ENCODE measurements around the gene C3orf49. TPM values are rescaled to one million over a fixed set of nuclear protein-coding genes. Genes with fewer than 3 reads are reported as not detected.

Gene C3orf49, protein sequence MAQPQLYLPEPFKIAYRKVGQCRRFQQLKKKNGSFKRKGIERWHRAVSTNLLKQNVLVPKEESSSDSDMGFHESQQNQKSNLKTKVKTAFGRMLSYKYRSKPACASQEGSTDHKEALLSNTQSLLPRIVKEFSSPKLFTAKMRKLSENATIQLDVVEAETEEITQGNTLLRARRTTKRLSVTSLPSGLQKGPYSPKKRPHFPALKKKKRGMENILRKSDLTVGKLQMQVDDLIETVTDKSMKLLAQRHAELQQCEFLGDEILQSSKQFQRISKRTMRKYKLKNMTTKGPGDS
- not detected for total RNA-seq

DNA sequence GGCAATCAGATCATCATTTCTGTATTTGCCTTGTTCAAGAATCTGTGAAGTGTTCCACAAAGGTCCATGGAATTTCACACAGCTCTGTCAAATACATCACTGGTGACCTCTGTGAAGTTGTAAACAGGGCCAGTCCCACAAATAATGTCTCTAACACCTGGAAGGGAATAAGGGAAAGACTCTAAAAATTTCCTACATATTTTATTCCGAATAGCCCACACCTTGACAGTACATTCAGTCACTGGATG is at the start of gene C3orf49:
Gene C3orf49, plus strand, starts transcription at position 149 of the 248 bp plus-strand sequence. CDS start 173 bp downstream, outside the sequence.
- Histone ChIP-seq H3K9ac (ENCODE audit: low read depth in 1 of 3, low read length in 3 of 3) (no peak within 1 kb of the TSS), H3K36me3 (ENCODE audit: control insufficient read depth in 3 of 3, insufficient read depth in 3 of 3, low read length in 3 of 3) (no peaks in the 10 kb centered on the region), H3K27ac (ENCODE audit: low read depth, low read length) (no peak within 1 kb of the TSS), H3K9me3 (ENCODE audit: control insufficient read depth in 3 of 3, low read length in 3 of 3) (no peaks in the 10 kb centered on the region), H3K4me1 (ENCODE audit: control insufficient read depth in 3 of 3, insufficient read depth in 3 of 3, low read length in 3 of 3) (no peaks in the 10 kb centered on the region), H3K4me3 (ENCODE audit: low read length in 3 of 3) (no peak within 1 kb of the TSS), H3K27me3 (ENCODE audit: control insufficient read depth in 3 of 3, insufficient read depth in 3 of 3, low read length in 3 of 3) (no peaks in the 10 kb centered on the region)

DNA sequence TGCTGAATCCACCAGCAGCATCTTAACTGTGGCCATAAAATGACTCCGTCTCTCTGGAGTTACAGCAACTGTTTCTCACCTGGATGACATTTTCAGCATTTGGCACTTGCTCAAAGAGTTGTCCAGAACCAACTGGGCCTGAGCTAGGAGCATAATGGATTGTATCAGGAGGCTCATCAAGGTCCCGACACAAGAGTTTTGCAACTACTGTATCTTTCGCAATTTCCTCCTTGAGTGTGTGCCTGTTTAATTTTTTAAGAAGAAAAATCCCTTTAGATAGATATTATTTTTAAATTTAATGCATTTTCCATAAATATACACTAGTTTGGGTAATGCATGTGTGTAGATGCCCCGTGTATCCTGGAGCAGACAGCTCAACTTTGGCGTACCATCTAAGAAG is 44.3 kb upstream of the C3orf49 start:
- Histone ChIP-seq H3K27me3 (ENCODE audit: control insufficient read depth in 3 of 3, insufficient read depth in 3 of 3, low read length in 3 of 3) (no peaks in the 10 kb centered on the region), H3K36me3 (ENCODE audit: control insufficient read depth in 3 of 3, insufficient read depth in 3 of 3, low read length in 3 of 3) (no peaks in the 10 kb centered on the region), H3K27ac (ENCODE audit: low read depth, low read length) (no peak overlapping the region), H3K9ac (ENCODE audit: low read depth in 1 of 3, low read length in 3 of 3) (no peak overlapping the region), H3K4me1 (ENCODE audit: control insufficient read depth in 3 of 3, insufficient read depth in 3 of 3, low read length in 3 of 3) (no peaks in the 10 kb centered on the region), H3K4me3 (ENCODE audit: low read length in 3 of 3) (no peak overlapping the region), H3K9me3 (ENCODE audit: control insufficient read depth in 3 of 3, low read length in 3 of 3) (peaks cover 0 to 3% (median 0%) of the 10 kb centered on the region in 3 donors)

DNA sequence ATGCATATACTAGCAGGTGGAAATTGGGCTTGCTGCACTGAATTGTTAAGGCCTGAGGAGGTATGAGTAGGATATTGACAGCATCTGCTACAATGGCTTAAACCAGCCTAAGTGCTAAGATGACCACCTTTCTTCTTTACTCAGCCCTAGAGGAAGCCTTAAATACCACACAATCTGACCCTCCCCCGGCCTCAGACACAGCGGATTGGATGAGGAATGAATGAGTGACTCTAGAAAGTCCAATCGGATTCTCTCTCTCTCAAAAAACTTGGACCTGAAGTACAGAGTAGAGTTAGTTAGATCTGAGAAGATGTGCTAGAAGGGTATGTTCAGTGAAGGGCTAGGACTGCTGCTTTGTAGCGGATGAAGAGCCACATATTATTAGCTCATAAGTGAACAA is 39.9 kb upstream of the C3orf49 start:
- Histone ChIP-seq H3K27me3 (ENCODE audit: control insufficient read depth in 3 of 3, insufficient read depth in 3 of 3, low read length in 3 of 3) (no peaks in the 10 kb centered on the region), H3K4me1 (ENCODE audit: control insufficient read depth in 3 of 3, insufficient read depth in 3 of 3, low read length in 3 of 3) (no peaks in the 10 kb centered on the region), H3K36me3 (ENCODE audit: control insufficient read depth in 3 of 3, insufficient read depth in 3 of 3, low read length in 3 of 3) (no peaks in the 10 kb centered on the region), H3K4me3 (ENCODE audit: low read length in 3 of 3) (no peak overlapping the region), H3K9ac (ENCODE audit: low read depth in 1 of 3, low read length in 3 of 3) (no peak overlapping the region), H3K27ac (ENCODE audit: low read depth, low read length) (no peak overlapping the region), H3K9me3 (ENCODE audit: control insufficient read depth in 3 of 3, low read length in 3 of 3) (no peaks in the 10 kb centered on the region)

DNA sequence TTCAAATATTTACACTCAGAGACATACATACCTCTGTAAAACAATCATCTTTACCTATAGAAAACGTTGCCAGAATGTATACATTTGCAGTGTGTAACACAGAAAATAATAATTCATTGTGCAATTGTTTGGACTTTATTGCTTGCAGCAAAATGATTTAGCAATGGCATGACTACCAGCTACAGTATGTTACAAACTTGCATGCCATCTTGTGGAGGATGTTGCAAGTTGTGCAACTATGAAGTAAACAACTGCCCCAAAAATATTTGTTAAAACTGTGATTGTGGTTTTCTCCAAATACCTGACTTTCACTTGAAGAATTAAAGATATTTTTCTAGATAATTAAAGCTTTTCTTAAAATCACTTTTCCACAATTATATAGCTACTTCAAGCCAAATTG is 27.1 kb upstream of the C3orf49 start:
- H3K4me1 ChIP-seq (ENCODE audit: control insufficient read depth in 3 of 3, insufficient read depth in 3 of 3, low read length in 3 of 3): no peaks in the 10 kb centered on the region
- H3K36me3 ChIP-seq (ENCODE audit: control insufficient read depth in 3 of 3, insufficient read depth in 3 of 3, low read length in 3 of 3): no peaks in the 10 kb centered on the region
- H3K9me3 ChIP-seq (ENCODE audit: control insufficient read depth in 3 of 3, low read length in 3 of 3): no peaks in the 10 kb centered on the region
- no peak overlapping the region for H3K9ac ChIP-seq (ENCODE audit: low read depth in 1 of 3, low read length in 3 of 3)
- no peak overlapping the region for H3K27ac ChIP-seq (ENCODE audit: low read depth, low read length)
- no peak overlapping the region for H3K4me3 ChIP-seq (ENCODE audit: low read length in 3 of 3)
- H3K27me3 ChIP-seq (ENCODE audit: control insufficient read depth in 3 of 3, insufficient read depth in 3 of 3, low read length in 3 of 3): no peaks in the 10 kb centered on the region

DNA sequence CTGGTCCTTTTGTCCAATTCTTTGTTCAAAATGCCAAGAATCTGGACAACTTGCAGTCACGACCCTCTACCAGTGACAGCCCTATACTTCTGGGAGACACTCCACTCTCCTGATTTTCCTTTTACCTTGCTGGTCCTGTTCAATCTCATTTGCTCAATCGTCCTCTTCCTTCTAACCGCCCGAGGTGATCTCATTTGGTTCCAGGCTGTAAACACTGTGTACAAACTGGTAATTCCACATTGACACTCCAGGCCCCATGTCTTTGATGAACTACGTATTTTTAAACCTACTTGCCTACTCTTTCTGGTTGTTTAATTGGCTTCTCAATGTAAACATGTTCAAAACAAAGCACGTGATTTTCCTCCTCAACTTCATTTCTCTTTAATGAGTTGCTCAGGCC is 23.7 kb upstream of the C3orf49 start:
- Histone ChIP-seq H3K4me3 (ENCODE audit: low read length in 3 of 3) (no peak overlapping the region), H3K9me3 (ENCODE audit: control insufficient read depth in 3 of 3, low read length in 3 of 3) (no peaks in the 10 kb centered on the region), H3K9ac (ENCODE audit: low read depth in 1 of 3, low read length in 3 of 3) (no peak overlapping the region), H3K27ac (ENCODE audit: low read depth, low read length) (no peak overlapping the region), H3K27me3 (ENCODE audit: control insufficient read depth in 3 of 3, insufficient read depth in 3 of 3, low read length in 3 of 3) (no peaks in the 10 kb centered on the region), H3K36me3 (ENCODE audit: control insufficient read depth in 3 of 3, insufficient read depth in 3 of 3, low read length in 3 of 3) (no peaks in the 10 kb centered on the region), H3K4me1 (ENCODE audit: control insufficient read depth in 3 of 3, insufficient read depth in 3 of 3, low read length in 3 of 3) (no peaks in the 10 kb centered on the region)

DNA sequence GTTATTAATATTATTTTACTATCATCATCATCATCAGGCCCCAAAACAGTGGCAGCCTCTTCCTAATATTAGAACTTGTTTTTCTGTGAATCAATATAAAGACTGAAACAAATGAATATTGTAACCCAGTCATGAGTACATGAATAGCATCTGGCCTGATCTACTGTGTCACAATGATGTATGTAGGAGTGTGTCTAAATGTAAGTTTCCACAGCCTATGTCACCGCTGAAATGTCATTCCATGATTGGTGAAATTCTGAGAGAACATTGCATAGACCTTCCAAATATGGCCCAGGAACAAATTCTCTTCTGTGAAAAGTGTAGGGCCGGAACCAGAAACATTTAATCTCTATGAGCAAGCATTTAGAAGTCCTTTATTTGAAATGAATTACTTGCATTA is 20.6 kb upstream of the C3orf49 start:
- Histone ChIP-seq H3K27ac (ENCODE audit: low read depth, low read length) (no peak overlapping the region), H3K36me3 (ENCODE audit: control insufficient read depth in 3 of 3, insufficient read depth in 3 of 3, low read length in 3 of 3) (no peaks in the 10 kb centered on the region), H3K27me3 (ENCODE audit: control insufficient read depth in 3 of 3, insufficient read depth in 3 of 3, low read length in 3 of 3) (no peaks in the 10 kb centered on the region), H3K4me3 (ENCODE audit: low read length in 3 of 3) (no peak overlapping the region), H3K4me1 (ENCODE audit: control insufficient read depth in 3 of 3, insufficient read depth in 3 of 3, low read length in 3 of 3) (no peaks in the 10 kb centered on the region), H3K9ac (ENCODE audit: low read depth in 1 of 3, low read length in 3 of 3) (no peak overlapping the region), H3K9me3 (ENCODE audit: control insufficient read depth in 3 of 3, low read length in 3 of 3) (no peaks in the 10 kb centered on the region)

DNA sequence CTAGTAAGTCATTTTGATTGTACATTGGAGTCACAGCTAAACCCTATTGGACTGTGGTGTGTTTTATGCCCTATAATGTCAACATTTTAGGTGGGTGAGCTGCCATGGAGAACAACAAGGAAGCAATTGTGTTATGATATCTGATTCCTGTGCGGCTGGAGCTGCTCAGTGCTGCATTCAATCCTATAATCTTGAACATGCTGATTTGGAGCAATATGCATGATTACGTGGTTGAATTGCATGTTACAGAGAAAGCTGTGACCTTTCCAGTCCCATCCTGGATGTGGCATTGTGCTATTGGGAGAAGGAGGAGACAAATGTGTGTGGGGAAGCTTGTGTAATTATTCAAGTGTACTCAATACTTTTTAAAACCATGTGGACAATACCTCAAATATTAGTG is 20.1 kb upstream of the C3orf49 start:
- no peak overlapping the region for H3K4me3 ChIP-seq (ENCODE audit: low read length in 3 of 3)
- H3K27ac ChIP-seq (ENCODE audit: low read depth, low read length): no peak overlapping the region
- H3K27me3 ChIP-seq (ENCODE audit: control insufficient read depth in 3 of 3, insufficient read depth in 3 of 3, low read length in 3 of 3): no peaks in the 10 kb centered on the region
- no peak overlapping the region for H3K9ac ChIP-seq (ENCODE audit: low read depth in 1 of 3, low read length in 3 of 3)
- H3K9me3 ChIP-seq (ENCODE audit: control insufficient read depth in 3 of 3, low read length in 3 of 3): no peaks in the 10 kb centered on the region
- H3K36me3 ChIP-seq (ENCODE audit: control insufficient read depth in 3 of 3, insufficient read depth in 3 of 3, low read length in 3 of 3): no peaks in the 10 kb centered on the region
- no peaks in the 10 kb centered on the region for H3K4me1 ChIP-seq (ENCODE audit: control insufficient read depth in 3 of 3, insufficient read depth in 3 of 3, low read length in 3 of 3)

DNA sequence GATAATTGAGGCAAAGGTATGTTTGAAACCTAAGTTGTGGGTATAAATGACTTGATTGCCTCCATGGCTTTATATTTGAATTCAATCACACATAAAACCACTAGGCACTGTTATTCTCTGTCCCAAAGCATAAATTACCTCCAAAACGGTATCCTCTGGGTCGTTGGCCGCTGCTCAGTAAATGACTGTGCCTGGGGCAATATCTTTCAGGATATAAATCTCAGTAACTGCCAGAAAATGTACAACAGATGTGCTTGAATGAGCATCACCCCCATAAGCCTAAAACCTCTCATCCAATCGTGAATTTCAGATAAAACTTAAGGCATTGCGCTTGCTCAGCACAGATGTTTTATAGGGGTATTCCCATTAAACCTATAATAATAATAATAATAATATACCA is 19.0 kb upstream of the C3orf49 start:
- H3K36me3 ChIP-seq (ENCODE audit: control insufficient read depth in 3 of 3, insufficient read depth in 3 of 3, low read length in 3 of 3): no peaks in the 10 kb centered on the region
- H3K27me3 ChIP-seq (ENCODE audit: control insufficient read depth in 3 of 3, insufficient read depth in 3 of 3, low read length in 3 of 3): no peaks in the 10 kb centered on the region
- H3K4me1 ChIP-seq (ENCODE audit: control insufficient read depth in 3 of 3, insufficient read depth in 3 of 3, low read length in 3 of 3): no peaks in the 10 kb centered on the region
- no peak overlapping the region for H3K4me3 ChIP-seq (ENCODE audit: low read length in 3 of 3)
- H3K27ac ChIP-seq (ENCODE audit: low read depth, low read length): no peak overlapping the region
- H3K9ac ChIP-seq (ENCODE audit: low read depth in 1 of 3, low read length in 3 of 3): no peak overlapping the region
- H3K9me3 ChIP-seq (ENCODE audit: control insufficient read depth in 3 of 3, low read length in 3 of 3): no peaks in the 10 kb centered on the region

DNA sequence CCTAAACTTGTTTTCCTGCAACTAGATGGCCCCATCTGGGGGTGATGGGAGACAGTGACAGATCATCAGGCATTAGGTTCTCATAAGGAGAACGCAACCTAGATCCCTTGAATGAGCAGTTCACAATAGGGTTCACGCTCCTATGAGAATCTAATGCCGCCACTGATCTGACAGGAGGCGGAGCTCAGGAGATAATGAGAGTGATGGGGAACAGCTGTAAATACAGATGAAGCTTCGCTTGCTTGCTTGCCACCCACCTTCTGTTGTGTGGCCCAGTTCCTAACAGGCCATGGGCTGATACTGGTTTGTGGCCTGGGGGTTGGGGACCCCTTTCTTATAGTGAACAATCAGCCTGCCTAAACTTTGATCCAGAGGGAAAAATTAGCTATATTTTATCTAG is 15.2 kb upstream of the C3orf49 start:
- H3K4me3 ChIP-seq (ENCODE audit: low read length in 3 of 3): no peak overlapping the region

DNA sequence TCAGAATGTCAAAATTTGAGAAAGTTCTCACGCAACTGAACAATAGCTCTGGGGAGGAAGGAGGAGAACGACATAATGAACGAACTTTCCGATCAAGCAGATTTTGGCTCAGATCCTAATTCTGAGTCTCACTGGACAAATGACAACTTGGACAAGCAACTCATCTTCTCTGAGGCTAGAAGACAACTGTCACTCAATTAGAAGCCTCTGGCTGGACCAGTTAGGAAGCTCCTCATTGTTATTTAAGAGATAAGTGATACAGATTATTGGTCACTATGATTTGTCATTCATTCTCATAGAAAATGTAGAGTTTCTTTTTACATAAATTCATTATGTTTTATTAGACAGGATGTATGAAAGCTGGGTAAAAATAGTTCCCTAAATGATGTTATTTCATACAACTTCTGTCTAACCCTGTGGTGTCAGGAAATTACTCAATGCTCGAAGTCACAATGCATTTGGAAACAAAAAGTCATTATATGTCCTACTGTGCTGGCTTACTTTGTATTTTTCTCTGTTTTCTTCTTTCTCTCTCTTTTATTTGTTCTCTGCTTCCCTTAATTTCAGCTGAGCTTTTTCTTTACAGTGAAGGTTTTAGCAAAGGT is 11.0 kb upstream of the C3orf49 start:
- Histone ChIP-seq H3K27me3 (ENCODE audit: control insufficient read depth in 3 of 3, insufficient read depth in 3 of 3, low read length in 3 of 3) (no peaks in the 10 kb centered on the region), H3K4me1 (ENCODE audit: control insufficient read depth in 3 of 3, insufficient read depth in 3 of 3, low read length in 3 of 3) (no peaks in the 10 kb centered on the region), H3K4me3 (ENCODE audit: low read length in 3 of 3) (no peak overlapping the region), H3K36me3 (ENCODE audit: control insufficient read depth in 3 of 3, insufficient read depth in 3 of 3, low read length in 3 of 3) (no peaks in the 10 kb centered on the region), H3K27ac (ENCODE audit: low read depth, low read length) (no peak overlapping the region), H3K9me3 (ENCODE audit: control insufficient read depth in 3 of 3, low read length in 3 of 3) (no peaks in the 10 kb centered on the region), H3K9ac (ENCODE audit: low read depth in 1 of 3, low read length in 3 of 3) (no peak overlapping the region)

More for the DNA sequence above, 15.2 kb upstream of the C3orf49 start:
- Histone ChIP-seq H3K27ac (ENCODE audit: low read depth, low read length) (no peak overlapping the region), H3K9ac (ENCODE audit: low read depth in 1 of 3, low read length in 3 of 3) (no peak overlapping the region), H3K9me3 (ENCODE audit: control insufficient read depth in 3 of 3, low read length in 3 of 3) (no peaks in the 10 kb centered on the region), H3K4me1 (ENCODE audit: control insufficient read depth in 3 of 3, insufficient read depth in 3 of 3, low read length in 3 of 3) (no peaks in the 10 kb centered on the region), H3K36me3 (ENCODE audit: control insufficient read depth in 3 of 3, insufficient read depth in 3 of 3, low read length in 3 of 3) (no peaks in the 10 kb centered on the region), H3K27me3 (ENCODE audit: control insufficient read depth in 3 of 3, insufficient read depth in 3 of 3, low read length in 3 of 3) (no peaks in the 10 kb centered on the region)
